H9 (cell line): ENCODE data around the gene TMTC1. TPM values are rescaled to one million over a fixed set of nuclear protein-coding genes. Genes with fewer than 3 reads are reported as not detected.
"Not testable (repeated sequence)": the region's sequence is repeated elsewhere in the genome, so short reads cannot be mapped to it uniquely, and the experiment has no call there.

Source experiments
- DNase-seq: peaks from one replicate; pipeline ENCODE4 v3.0.0-alpha.2; 2017
- H2AFZ ChIP-seq: one replicate; pipeline ENCODE4 v1.6.1; 2013; ENCODE audit warnings: mild to moderate bottlenecking, low read length, control low read depth, moderate library complexity
- H2AK5ac ChIP-seq: 2 replicates; pipeline ENCODE4 v1.6.1; 2013; ENCODE audit warnings: low read length, control low read depth, mixed read lengths; ENCODE audit not compliant: insufficient read length
- H2BK120ac ChIP-seq: one replicate; pipeline ENCODE4 v1.6.1; 2013; ENCODE audit warnings: low read depth, mild to moderate bottlenecking, low read length, control low read depth, inconsistent platforms; ENCODE audit not compliant: poor library complexity, severe bottlenecking
- H2BK12ac ChIP-seq: 2 replicates; pipeline ENCODE4 v1.6.1; 2013; ENCODE audit warnings: low read length, control low read depth, mixed read lengths, low read depth; ENCODE audit not compliant: insufficient read length
- H2BK15ac ChIP-seq: 2 replicates; pipeline ENCODE4 v1.6.1; 2013; ENCODE audit warnings: low read depth, low read length, control low read depth
- H2BK20ac ChIP-seq: one replicate; pipeline ENCODE4 v1.6.1; 2013; ENCODE audit warnings: low read depth, mild to moderate bottlenecking, low read length, control low read depth, inconsistent platforms; ENCODE audit not compliant: poor library complexity, severe bottlenecking
- H2BK5ac ChIP-seq: 2 replicates; pipeline ENCODE4 v1.6.1; 2013; ENCODE audit warnings: low read length, control low read depth, mixed read lengths; ENCODE audit not compliant: insufficient read length
- H3K14ac ChIP-seq: 2 replicates; pipeline ENCODE4 v1.6.1; 2013; ENCODE audit warnings: low read length, control low read depth; ENCODE audit not compliant: insufficient read depth
- H3K18ac ChIP-seq: 2 replicates; pipeline ENCODE4 v1.6.1; 2013; ENCODE audit warnings: low read depth, mild to moderate bottlenecking, mixed read lengths, low read length, control low read depth; ENCODE audit not compliant: insufficient read length
- H3K23ac ChIP-seq: 2 replicates; pipeline ENCODE4 v1.6.1; 2013; ENCODE audit warnings: low read length, control low read depth, mixed read lengths, low read depth; ENCODE audit not compliant: insufficient read length
- H3K23me2 ChIP-seq: 2 replicates; pipeline ENCODE4 v1.6.1; 2013; ENCODE audit warnings: low read depth, mild to moderate bottlenecking, mixed read lengths, low read length, control low read depth; ENCODE audit not compliant: insufficient read length, poor library complexity, severe bottlenecking
- H3K27ac ChIP-seq: 2 replicates; pipeline ENCODE4 v1.5.1; 2013; ENCODE audit warnings: low read length, control low read depth, mixed read lengths, low read depth; ENCODE audit not compliant: insufficient read length
- H3K27me3 ChIP-seq: 2 replicates; pipeline ENCODE4 v1.6.1; 2013; ENCODE audit warnings: low read length, control low read depth, inconsistent platforms; ENCODE audit not compliant: insufficient read depth
- H3K4ac ChIP-seq: 2 replicates; pipeline ENCODE4 v1.6.1; 2013; ENCODE audit warnings: low read depth, mild to moderate bottlenecking, control low read depth, inconsistent platforms, low read length, moderate library complexity
- H3K4me1 ChIP-seq: 2 replicates; pipeline ENCODE4 v1.6.1; 2013; ENCODE audit warnings: low read length, control low read depth, inconsistent platforms; ENCODE audit not compliant: insufficient read depth
- H3K4me2 ChIP-seq: 2 replicates; pipeline ENCODE4 v1.6.1; 2013; ENCODE audit warnings: low read length, control low read depth, mixed read lengths; ENCODE audit not compliant: insufficient read length, insufficient read depth
- H3K56ac ChIP-seq: 2 replicates; pipeline ENCODE4 v1.6.1; 2013; ENCODE audit warnings: low read depth, mild to moderate bottlenecking, mixed read lengths, low read length, control low read depth; ENCODE audit not compliant: insufficient read length
- H3K79me1 ChIP-seq: 2 replicates; pipeline ENCODE4 v1.6.1; 2013; ENCODE audit warnings: low read depth, mild to moderate bottlenecking, moderate library complexity, low read length, control low read depth, inconsistent platforms; ENCODE audit not compliant: insufficient read depth, poor library complexity, severe bottlenecking
- H3K79me2 ChIP-seq: 2 replicates; pipeline ENCODE4 v1.6.1; 2013; ENCODE audit warnings: low read length, control low read depth, inconsistent platforms; ENCODE audit not compliant: insufficient read depth
- H3K9ac ChIP-seq: 2 replicates; pipeline ENCODE4 v1.6.1; 2013; ENCODE audit warnings: low read length, control low read depth, mixed read lengths; ENCODE audit not compliant: insufficient read length; ENCODE audit errors: extremely low read depth
- H3K9me3 ChIP-seq: one replicate; pipeline ENCODE4 v1.6.1; 2013; ENCODE audit warnings: low read depth, low read length, inconsistent platforms; ENCODE audit not compliant: control insufficient read depth
- H3T11ph ChIP-seq: one replicate; pipeline ENCODE4 v1.6.1; 2013; ENCODE audit warnings: mild to moderate bottlenecking, low read length, control low read depth, inconsistent platforms
- H4K20me1 ChIP-seq: one replicate; pipeline ENCODE4 v1.6.1; 2013; ENCODE audit not compliant: control insufficient read depth, insufficient read length, insufficient read depth
- H4K5ac ChIP-seq: 2 replicates; pipeline ENCODE4 v1.6.1; 2013; ENCODE audit warnings: low read depth, mild to moderate bottlenecking, mixed read lengths, low read length, control low read depth; ENCODE audit not compliant: insufficient read length
- H4K8ac ChIP-seq: replicated peaks from 2 replicates; pipeline ENCODE4 v1.6.1; 2013; ENCODE audit warnings: low read length, control low read depth, mixed read lengths, low read depth; ENCODE audit not compliant: insufficient read length
- H4K91ac ChIP-seq: 2 replicates; pipeline ENCODE4 v1.6.1; 2013; ENCODE audit warnings: low read depth, mild to moderate bottlenecking, moderate library complexity, mixed read lengths, low read length, control low read depth; ENCODE audit not compliant: insufficient read length
- H3K27ac Mint-ChIP-seq, 3 experiments: 2 replicates in 2 of 3; 3 replicates in 1 of 3; pipeline ENCODE4 v1.8.0; 2020 to 2021; ENCODE audit warnings: mixed read lengths in 3 of 3, mild to moderate bottlenecking in 1 of 3, moderate library complexity in 1 of 3
- H3K27me3 Mint-ChIP-seq: 2 replicates; pipeline ENCODE4 v1.8.0; 2021; ENCODE audit warnings: low read depth, mild to moderate bottlenecking, moderate library complexity, mixed read lengths
- H3K36me3 Mint-ChIP-seq, 3 experiments: 2 replicates in 2 of 3; 3 replicates in 1 of 3; pipeline ENCODE4 v1.8.0; 2020 to 2021; ENCODE audit warnings: low read depth in 3 of 3, mixed read lengths in 3 of 3; ENCODE audit not compliant: insufficient read depth in 1 of 3
- H3K4me1 Mint-ChIP-seq, 2 experiments: 2 replicates each; pipeline ENCODE4 v1.8.0; 2020; ENCODE audit warnings: mixed read lengths in 2 of 2
- H3K4me3 Mint-ChIP-seq, 2 experiments: 2 replicates in 1 of 2; 3 replicates in 1 of 2; pipeline ENCODE4 v1.8.0; 2020 to 2021; ENCODE audit warnings: mild to moderate bottlenecking in 2 of 2, mixed read lengths in 2 of 2, moderate library complexity in 1 of 2
- H3K9me3 Mint-ChIP-seq, 2 experiments: 2 replicates in 1 of 2; 3 replicates in 1 of 2; pipeline ENCODE4 v1.8.0; 2020; ENCODE audit warnings: mild to moderate bottlenecking in 2 of 2, mixed read lengths in 2 of 2, moderate library complexity in 1 of 2
- CTCF ChIP-seq: fragments of 200-600 bp; sonication (generic); conservative IDR thresholded peaks from 3 replicates; pipeline ENCODE4 v1.8.0; 2021; ENCODE audit warnings: antibody characterized with exemption, mild to moderate bottlenecking
- WGBS: extraction: QIAGEN DNeasy Blood & Tissue Kit; methylation state at CpG from one replicate; pipeline ENCODE4 v1.1.7; 2013; ENCODE audit warnings: missing lambda C conversion rate, low lambda C conversion rate, mixed read lengths; ENCODE audit not compliant: insufficient read length; ENCODE audit errors: extremely low coverage; 5-methylcytosine and 5-hydroxymethylcytosine counted together
- total RNA-seq: library from RNA; stranded (reverse); gene quantifications from 2 replicates; pipeline ENCODE4 v1.2.1, GENCODE V29; 2021

The TMTC1 gene
- total RNA-seq, 1 experiment from 2014 or later = 16.1 TPM

- Histone ChIP-seq H3K23ac (no peak overlapping the region), H2BK120ac (no peak overlapping the region), H3K27ac (no peak overlapping the region), H4K20me1 (no peaks in the 10 kb centered on the region), H2AK5ac (no peak overlapping the region), H2BK5ac (no peak overlapping the region), H3K23me2 (no peaks in the 10 kb centered on the region), H2BK15ac (no peak overlapping the region), H3K18ac (no peak overlapping the region), H3K79me1 (no peaks in the 10 kb centered on the region), H3K56ac (no peak overlapping the region), H2BK20ac (no peak overlapping the region), H3K9ac (no peak overlapping the region), H3K27me3 (no peaks in the 10 kb centered on the region), H2AFZ (no peak overlapping the region), H4K8ac (no peak overlapping the region), H3T11ph (no peak overlapping the region), H3K4me2 (no peak overlapping the region), H3K79me2 (no peaks in the 10 kb centered on the region), H3K4ac (no peak overlapping the region), H3K9me3 (no peaks in the 10 kb centered on the region), H3K4me1 (no peaks in the 10 kb centered on the region), H3K14ac (no peak overlapping the region), H2BK12ac (no peak overlapping the region), H4K91ac (no peak overlapping the region), H4K5ac (no peak overlapping the region)
- H3K27ac Mint-ChIP-seq = no peak overlapping the region; a peak in 1 of 7 replicates
- H3K27me3 Mint-ChIP-seq = no peaks in the 10 kb centered on the region
- no peak for DNase-seq
- no peak overlapping the region; a peak in 1 of 5 replicates for H3K4me3 Mint-ChIP-seq
- H3K36me3 Mint-ChIP-seq = peaks cover 0 to 3% (median 0%) of the 10 kb centered on the region in 3 experiments; a peak in 2 of 7 replicates
- no CpG with 5 or more reads among the region's 2 CpGs for WGBS
- peaks cover 5 to 7% of the 10 kb centered on the region in 2 experiments for H3K9me3 Mint-ChIP-seq
- TF ChIP-seq CTCF = no peak
- H3K4me1 Mint-ChIP-seq = no peaks in the 10 kb centered on the region
Observed at GRCh38 chr12:29816874-29817725, 33.4 kb upstream of the TMTC1 start.

GRCh38 chr12:29809616-29810361 is 26.0 kb upstream of the TMTC1 start:
- not testable (repeated sequence) for H3K79me2 ChIP-seq, H2AFZ ChIP-seq, H3K27me3 ChIP-seq, DNase-seq, H2BK20ac ChIP-seq, H4K5ac ChIP-seq, H3K79me1 ChIP-seq, H3K4ac ChIP-seq, H2BK12ac ChIP-seq, H2BK120ac ChIP-seq, H3K4me2 ChIP-seq, H4K20me1 ChIP-seq, H3K23ac ChIP-seq, H3K4me3 Mint-ChIP-seq, H3K23me2 ChIP-seq, H3K4me1 ChIP-seq, H3K18ac ChIP-seq, H3T11ph ChIP-seq, H2AK5ac ChIP-seq, H2BK5ac ChIP-seq, H4K91ac ChIP-seq, H3K9me3 ChIP-seq, H3K27me3 Mint-ChIP-seq, H3K27ac ChIP-seq, H3K4me1 Mint-ChIP-seq, H3K56ac ChIP-seq, H2BK15ac ChIP-seq, H3K9ac ChIP-seq, H4K8ac ChIP-seq, H3K27ac Mint-ChIP-seq, H3K14ac ChIP-seq
- Mint-ChIP-seq H3K36me3 (peaks cover 5 to 24% (median 6%) of the 10 kb centered on the region in 3 experiments; a peak in 6 of 7 replicates), H3K9me3 (peaks cover 18 to 19% of the 10 kb centered on the region in 2 experiments)
- no CpG with 5 or more reads among the region's 24 CpGs for WGBS
